ENCODE measurements around the gene FOXB1.

Gene FOXB1

DNA sequence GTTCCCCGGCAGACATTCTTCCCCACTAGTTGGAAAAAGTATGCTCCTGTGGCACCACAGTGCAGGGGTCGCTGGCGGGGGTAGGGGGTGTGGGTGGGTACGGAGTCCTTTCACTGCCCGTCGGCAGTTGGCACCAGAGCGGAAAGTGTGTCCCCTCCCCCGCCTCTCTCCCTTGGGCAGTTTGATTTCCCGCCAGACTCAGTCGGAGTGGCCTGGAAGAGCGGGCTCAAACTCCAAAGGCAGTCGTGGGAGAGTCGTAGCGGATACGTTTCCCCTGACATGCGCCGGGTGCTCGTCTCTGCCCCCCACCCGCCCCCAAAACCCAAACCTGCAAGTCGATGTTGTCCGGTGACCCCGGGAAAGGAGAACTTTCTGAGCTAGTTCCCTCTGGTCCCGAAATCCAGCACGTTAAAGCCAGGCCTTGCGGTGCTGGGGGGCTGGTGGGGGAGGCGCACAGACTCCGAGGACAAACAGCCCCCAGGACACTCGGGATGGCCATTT, 4.4 kb upstream of the FOXB1 start:
- no peak for DNase-seq

DNA sequence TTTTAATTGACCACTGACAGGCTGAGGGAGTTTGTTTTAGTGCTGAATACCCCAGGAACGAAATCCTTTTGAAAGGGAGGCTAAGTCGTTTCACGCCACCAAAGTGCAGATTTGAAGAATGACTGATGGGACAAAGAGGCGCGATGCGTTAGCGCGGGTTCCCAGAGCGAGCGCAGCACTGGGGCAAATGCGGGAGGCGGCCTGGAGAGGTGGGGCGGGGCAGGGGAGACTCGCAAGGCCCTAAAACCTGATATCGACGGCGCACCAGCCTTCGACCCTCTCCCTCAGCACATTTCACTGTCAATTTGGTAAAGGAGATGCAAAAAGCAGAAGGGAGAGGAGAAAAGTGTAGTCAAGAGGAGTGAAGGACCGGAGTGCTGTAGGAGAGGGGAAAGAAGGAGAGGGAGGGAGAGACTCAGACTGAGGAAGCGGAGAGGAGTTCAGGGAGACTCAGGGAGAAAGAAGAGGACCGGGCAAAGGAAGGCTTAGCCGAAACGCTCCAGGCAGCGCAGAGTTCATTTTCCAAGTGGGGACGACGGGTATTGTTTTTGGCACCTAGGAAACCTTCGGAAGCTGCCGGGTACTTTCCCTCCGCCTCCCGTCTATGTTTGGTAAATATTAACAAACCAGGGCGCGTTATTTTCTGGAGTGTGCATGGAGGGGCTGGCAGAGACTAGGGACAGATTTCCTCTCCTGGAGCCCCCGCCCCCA, 3.8 kb upstream of the FOXB1 start:
- peak; percentile 8 for DNase-seq

DNA sequence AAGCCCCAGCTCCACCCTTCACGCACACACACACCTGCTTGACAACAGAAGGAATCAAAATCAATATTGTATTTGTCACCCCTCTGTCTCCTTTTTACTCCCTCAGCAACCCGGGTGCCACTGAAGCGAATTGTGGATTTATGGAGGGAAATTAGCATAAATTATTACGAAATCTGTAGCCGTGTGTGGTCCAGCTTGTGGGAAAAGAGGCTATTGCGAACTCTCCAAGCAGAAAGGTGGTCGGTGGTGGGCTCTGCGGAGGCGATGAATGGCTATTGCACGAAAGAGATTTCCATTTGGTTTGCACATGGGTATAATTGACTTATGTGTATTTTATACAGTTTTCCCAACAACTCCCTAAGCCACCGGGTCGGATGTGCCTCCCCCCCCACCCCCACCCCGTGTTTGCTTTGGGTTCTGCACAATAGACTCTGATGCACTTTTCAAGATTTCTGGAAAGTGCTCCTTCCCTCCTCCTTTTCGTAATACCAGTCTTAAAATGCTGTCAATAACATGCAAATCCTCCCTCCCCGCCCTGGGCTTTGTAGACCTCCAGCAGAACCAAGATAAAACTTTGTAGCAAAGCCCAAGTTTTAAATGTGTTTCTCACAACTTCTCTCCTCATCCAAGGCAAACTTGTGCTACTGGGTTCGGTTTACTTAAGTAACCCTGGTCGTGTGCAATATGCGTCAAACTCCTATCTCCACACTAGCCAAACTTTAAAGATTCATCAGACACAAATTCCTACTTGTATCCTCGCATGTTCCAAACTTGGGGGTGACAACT, 3.1 kb upstream of the FOXB1 start:
- no peak for DNase-seq

DNA sequence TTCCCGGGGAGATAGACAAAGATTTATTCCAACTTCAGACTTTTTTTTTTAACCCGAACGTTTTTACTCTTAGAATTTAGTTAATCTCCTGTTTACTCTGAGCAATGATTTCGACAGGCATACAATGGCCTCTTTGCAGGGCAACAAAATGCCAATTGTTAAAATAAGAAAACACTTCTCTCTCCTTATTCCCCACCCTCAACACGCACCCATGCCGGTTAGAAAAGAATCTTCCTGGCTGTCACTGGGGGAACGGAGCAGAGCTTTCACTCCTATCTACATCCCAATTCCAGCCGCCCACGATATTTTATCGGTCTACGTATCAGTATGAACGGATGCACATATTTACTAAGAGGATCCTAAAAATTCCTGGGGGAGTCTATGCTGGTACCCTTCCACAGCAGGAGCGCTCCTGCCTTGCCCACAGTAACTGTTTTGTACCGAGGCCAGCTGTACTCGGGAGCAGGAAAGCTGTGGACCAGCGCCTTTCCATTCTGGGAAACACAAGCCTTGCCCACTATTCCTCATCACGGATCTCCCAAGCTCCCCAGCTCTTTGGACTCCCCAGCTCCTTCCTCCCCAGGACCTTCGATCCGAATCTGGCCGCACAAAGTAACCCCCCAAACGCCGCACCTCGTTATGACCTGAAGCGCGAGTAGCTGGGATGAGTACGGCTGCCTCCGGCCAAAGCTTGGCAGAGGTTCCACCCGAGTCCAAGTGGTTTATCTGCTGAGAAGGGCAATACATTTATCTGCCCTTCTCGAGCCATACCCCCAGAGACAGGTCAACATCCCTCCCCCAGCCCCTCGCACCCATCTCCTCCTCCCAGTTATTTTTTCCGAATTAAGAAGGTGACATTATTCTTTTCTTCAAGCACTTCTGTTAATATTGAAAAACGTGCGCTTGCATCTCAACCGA, 2.2 kb upstream of the FOXB1 start:
- no peak for DNase-seq

DNA sequence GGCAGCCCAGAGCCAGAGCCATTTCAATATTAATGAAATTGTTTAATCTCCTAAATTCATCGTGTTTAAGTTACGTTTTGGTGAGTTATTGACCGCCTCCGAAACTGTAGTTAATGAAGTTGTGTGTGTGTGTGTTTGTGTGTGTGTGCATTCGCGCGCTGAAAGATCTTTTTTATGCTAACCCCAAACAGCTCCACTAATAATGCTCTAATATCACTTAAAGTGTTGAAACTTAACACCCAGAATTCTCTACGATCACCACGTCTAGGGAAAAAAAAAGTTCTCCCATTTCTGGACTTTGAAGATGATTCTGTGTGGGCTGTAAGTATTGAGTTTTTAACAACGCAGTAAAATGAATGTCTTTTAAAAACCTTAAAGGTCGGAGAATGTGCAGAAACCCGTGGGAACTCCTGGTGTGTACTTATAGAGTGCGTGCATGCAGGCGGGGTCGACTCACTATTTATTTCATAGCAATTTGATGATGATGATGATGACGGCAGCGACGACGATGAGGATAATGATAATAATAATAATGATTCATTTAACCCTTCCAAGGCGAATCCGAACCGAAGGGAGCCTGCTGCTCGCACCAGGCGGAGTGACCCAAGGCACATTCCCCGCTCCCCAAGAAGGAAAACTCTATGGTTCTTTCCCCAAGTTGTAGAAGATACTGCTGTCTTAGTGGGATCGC, 1.4 kb upstream of the FOXB1 start:
- no peak for DNase-seq

DNA sequence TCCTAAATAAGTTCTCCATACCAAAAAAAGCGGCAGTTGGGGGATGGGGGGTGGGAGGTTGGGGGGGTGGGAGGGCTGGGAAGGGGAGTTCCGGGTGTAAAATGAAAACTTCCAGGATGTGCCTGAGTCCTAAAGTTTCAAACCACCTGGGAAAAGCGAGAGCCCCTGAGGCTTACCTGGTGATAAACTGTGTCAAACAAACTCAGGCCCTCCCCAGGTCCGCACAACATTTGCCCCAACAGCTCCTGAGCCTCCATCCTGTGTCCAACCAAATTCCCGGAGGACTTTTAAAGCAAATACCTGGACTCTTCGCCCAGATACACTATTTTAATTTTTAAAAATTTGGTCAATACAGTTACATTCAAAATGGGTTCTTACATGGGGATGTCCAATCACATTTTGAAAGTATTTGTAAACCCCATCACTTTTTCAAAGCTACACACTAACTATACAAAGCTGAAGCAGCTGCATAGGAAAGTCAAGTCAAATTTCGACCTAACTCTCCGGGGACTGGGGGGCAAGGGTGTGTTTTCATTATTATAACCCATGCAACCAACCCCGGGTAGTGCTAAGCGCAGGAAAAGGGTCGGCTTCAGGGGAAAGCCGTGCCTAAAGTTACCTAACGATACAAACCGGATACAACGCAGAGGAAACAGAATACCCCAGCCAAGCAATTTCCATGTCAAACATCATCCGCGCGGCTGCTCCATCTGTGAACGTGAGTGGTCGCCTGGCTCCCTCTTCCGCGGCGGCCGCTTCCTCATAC, 685 bp upstream of the FOXB1 start:
- no peak for DNase-seq

DNA sequence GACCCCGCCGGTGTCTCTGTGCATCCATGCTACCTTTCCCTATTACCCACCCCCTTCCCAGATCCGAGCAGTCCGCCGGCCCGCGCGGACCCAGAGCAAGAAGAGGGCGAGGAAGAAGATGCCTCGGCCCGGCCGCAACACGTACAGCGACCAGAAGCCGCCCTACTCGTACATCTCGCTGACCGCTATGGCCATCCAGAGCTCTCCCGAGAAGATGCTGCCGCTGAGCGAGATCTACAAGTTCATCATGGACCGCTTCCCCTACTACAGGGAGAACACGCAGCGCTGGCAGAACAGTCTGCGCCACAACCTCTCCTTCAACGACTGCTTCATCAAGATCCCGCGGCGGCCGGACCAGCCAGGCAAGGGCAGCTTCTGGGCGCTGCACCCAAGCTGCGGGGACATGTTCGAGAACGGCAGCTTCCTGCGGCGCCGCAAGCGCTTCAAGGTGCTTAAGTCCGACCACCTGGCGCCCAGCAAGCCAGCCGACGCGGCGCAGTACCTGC, 788 bp downstream of the FOXB1 start:
- DNase-seq: no peak

DNA sequence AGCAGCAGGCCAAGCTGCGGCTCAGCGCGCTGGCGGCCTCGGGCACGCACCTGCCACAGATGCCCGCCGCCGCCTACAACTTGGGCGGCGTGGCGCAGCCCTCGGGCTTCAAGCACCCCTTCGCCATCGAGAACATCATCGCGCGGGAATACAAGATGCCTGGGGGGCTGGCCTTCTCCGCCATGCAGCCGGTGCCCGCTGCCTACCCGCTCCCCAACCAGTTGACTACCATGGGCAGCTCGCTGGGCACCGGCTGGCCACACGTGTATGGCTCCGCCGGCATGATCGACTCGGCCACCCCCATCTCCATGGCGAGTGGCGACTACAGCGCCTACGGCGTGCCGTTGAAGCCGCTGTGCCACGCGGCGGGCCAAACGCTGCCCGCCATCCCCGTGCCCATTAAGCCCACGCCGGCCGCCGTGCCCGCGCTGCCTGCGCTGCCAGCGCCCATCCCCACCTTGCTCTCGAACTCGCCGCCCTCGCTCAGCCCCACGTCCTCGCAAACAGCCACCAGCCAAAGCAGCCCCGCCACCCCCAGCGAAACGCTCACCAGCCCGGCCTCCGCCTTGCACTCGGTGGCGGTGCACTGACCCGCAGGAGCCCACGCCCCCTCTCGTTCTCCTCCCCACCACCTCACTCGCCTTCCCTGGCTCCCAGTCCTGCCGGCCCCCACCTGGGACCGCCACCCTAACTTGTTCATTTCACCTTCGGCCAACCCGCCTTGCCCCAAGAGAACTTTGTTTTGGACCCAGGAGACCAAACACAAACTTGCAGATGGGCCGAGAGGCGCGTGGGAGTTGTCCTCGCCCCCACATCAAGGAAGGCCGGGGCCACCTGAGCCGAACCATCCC, 1.5 kb downstream of the FOXB1 start:
- DNase-seq: no peak

DNA sequence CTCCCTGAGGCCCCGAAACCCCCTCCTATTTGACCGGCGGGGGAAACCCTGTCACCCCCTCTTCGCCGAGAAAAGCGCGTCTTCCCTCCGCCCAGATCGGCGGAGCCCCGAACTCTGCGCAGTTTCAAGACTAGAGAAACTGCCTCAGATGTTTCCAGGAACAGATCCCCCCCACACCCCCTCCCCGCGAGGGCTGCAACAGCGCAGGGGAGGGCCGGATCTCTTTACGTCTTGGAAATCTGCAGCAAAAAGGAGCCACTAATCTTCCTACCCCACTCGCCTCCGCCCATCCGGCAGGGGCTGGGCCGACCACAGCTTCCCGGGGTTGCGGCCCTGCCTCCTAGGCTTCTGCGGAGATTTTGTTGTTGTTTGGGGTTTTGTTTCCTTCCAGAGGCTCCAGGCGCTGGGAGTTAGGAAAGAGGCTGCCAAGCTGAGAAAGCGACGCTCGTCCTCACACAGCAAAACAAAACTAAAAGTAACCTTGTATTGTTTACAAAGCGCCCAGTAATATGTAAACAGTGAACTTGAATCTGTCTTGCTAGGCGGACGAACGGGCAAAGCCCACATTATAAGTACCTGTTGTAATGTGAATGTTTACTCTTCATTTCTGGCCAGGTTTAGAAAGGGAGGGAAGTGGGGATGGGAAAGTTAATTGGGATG, 2.2 kb downstream of the FOXB1 start:
- DNase-seq: no peak

DNA sequence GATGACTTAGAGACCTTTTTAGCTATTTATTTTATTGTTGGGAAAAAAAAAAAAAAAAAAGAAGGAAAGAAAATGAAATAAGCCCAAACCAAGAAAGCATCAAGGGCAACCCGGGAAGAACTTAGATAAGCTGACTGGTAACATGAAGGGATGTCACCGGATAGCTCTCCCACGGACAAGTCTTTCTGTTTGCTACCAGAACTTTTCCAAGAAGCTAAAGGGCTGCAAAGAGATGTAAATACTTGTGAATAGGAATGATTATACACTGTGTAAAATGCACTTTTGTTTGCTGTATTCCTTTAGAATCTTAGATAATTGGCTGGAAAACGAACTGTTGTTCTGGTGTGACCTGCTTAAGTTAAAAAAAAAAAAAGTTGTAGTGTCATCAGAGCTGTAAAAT, 2.8 kb downstream of the FOXB1 start:
- DNase-seq: no peak

DNA sequence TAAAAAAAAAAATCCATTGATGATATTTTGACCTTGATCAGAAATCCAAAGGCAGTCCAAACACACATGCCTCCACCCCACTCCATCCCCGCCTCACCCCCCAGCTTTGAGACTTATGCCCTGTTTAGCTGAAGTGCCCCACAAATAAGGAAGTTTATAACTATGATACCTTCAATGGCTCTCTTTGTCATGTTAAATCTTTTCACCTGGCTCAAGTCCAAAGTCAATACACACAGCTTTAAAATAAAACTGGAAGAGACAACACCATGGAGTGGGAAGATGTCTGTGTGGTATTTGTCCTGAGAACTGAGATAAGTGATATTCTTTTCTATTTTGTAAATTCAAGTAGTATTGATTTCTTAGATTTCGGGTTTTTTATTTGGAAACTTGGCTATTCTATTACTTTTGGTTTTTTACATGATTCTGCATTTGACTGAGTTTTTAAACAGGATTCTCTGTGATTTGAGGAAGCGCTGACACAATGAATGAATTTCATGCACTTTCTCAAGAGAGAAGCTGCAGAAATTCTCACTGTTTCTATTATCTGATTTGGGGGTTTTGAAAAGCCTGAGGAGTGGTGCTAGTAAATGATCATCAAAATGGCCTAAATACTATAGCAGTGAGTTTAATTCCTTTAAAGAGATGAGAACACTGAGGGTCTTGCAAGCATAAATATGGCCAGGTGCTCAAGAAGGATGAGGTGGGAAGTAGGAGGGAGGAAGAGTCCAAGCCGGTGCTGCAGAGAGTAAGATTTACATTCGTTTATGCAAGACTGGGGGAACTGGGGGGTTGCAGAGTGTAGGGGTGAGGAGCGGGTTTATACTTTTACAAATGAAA, 5.2 kb downstream of the FOXB1 start:
- no peak for DNase-seq

DNA sequence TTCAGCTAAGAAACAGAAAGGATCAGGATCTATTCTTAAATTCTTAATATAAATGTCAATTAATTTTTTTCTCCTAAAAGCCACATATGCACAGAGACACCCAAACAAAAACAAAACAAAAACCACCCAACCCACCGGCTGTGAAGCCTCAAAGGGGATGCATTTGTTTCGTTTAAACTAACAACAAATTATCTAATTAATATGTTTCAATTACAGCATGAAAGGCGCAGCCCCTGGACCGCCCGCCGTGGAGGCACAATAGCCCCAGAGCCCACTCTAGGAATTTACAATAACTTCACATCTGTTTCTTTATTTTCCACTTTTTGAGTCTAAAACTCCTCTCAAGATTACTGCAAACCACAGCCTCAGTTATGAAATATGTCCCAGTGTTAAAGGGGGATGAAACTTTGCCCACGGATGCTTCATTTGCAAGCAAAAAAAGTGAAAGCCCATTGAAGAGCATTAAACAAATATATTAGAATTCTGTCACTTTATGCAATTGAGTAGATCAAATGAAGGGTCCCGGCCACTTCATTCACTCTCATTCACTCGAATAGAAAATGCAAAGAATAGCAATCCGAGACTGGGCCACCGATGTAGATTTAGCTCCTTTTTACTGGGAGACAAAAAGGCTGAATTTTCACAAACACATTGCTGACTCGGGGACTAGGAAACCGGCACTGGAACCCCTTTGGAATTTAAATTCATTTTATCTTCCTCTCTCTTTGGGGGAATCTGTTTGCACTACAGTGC, 6.0 kb downstream of the FOXB1 start:
- DNase-seq: no peak

DNA sequence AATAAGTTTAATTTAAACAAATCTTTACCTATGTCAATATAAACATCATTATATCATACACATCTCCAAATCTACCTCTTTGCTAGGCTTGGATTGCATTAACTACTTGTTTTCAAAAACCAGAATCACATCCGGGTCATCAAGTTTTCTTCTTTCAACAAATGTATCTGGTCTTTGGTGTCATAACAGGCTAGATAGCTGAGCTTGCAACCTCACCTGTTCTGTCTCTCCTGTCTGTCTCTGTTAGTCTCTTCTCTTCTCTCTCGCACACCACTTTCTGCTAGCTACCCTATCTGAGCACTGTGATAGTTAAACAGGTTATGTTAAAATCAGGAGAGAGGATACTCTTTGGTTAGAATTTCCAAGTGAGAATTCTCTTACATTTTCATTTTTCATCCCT, 6.7 kb downstream of the FOXB1 start:
- DNase-seq: no peak

DNA sequence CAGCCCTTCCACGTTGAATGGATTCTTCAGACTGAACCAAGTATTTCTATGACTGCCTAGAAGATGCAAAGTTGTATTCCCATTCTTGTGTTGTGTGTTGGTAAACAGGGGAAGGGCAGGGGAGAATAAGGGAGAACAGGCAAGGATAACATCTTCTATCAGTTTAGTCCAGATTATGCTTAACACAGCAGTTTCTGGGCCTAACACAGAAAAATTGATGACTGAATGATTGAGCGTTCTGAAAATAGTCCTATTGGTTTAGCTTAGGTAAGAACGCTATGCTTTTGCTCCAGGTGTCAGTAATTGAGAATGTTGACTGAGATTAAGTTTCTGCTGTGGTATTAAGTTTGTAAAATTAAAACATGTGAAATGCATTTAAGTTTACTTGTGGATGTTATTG, 8.6 kb downstream of the FOXB1 start:
- no peak for DNase-seq

DNA sequence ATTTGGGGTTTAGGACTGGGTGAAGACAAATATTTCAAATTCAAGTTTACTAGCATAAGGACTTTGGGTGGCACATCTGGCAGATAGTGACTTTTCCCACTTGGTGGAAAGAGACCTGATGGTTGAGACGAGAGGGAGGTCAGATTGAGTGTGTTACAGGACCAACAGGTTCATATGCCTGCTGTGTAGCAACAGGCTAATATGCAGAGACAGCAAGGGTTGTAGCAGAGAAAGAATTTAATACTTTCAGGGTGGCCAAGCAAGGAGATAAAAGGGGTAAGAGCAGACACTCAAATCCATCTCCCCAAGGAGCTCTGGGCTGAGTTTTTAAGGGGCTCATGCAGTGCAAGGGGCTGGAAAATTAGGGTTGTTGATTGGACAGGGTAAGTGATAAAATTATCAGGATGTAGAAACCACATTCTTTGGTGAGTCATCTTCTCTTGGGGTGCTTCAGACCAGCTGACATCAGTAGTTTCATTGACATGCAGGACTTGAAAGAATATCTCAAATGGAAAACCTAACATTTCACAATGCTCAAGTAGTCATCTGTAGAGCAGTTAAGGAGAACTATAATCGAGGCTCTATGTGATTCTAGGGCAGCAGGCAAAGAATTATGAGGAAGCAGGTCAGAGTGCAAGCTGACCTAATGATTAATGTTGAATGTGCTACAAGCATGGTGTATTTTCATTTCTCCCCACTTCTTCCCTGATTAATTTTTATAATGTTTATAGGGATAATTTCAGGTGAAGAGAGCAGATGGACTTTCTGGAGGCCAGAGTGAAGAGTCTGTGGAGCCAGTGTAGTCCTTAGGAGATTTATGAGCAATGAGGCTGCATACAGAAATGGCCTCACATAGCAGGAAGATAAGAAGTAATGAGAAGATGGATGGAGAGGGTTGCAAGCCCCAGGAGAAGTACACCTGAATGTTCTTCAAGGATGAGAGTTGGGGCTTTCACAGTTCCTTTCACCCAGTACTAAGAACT, 13.7 kb downstream of the FOXB1 start:
- DNase-seq: no peak

DNA sequence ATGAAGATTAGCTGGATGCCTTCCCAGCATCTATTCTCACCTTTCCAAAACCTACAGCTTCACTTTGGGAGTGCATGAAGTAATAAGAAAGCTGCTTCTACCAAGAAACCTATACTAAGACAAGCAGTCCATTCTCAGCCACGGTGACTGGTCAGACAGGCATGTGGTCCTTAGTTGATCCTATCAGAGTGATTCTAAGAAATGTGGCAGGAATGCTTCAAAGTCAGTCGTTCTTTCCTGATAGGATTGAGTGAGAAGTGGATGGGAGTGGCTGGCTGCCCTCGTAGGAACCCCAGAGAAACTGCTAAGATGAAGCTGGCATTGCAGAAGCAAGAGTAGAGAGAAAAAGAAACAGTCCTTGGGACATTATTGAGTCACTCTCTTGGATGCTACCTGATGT, 16.6 kb downstream of the FOXB1 start:
- no peak for DNase-seq
